ENCODE data around the gene WDCP.

DNA sequence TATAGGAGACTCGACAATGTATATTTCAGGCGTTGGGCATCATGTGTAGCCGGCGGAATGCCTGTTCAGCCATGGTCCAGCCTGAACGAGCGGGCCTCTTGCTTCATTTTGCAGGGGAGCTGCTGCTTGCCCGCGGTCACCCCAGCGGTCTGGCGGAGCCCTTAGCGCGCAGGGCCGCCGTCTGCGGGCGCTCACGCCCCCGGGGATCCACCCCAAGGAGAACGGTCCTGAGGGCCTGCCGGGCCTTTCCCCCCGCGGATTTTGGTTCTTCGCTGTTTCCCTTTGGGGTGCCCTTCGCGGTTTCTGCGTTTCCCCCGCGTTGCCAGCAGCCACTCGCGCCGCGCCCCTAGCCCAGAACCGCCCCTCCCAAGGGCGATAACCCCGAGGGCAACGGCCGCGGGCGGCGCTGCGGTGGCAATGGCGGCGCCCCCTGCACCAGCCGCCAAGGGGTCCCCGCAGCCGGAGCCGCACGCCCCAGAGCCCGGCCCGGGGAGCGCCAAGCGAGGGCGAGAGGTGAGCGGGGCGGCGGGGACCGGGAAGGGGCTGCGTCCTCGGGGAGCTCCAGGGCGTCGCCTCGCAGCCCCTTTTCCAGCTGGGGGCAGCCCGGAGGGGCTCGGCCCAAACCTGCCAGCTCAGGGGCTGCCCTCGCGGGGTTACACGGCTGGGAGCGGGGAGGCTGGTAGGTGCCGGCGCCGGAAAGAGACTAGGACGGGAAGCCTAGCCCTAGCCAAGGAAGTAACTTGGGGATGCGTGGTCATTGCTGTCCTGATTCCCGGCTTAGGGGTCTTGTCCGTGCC lies 37.3 kb downstream of the WDCP start, which contains the start of gene MFSD2B:
- no peak for TF ChIP-seq TAF1 (IDR thresholded peaks at IDR 0.05; ENCODE audit: borderline replicate concordance, low read depth, low read length)
- TF ChIP-seq POLR2A (IDR thresholded peaks at IDR 0.05; ENCODE audit: low read depth, low read length) = no peak
- no peak for TF ChIP-seq POLR2AphosphoS5 (IDR thresholded peaks at IDR 0.05; ENCODE audit: low read depth, low read length)

Data from GM12892 (cell line).